Vagina (tissue), 2 donors: ENCODE results near the gene SACS.

Source experiments
- CTCF ChIP-seq, 3 experiments: fragments of 450-650 bp in 2 of 3; fragments of 200-600 bp in 1 of 3; sonication (generic) in 1 of 3; IDR thresholded peaks; one replicate each; pipeline ENCODE4 v1.5.1; 2017 to 2019; ENCODE audit warnings: antibody characterized with exemption in 3 of 3, mild to moderate bottlenecking in 2 of 3, moderate library complexity in 2 of 3
- POLR2A ChIP-seq, 2 donors: fragments of 450-650 bp; IDR thresholded peaks; one replicate each; pipeline ENCODE4 v1.6.1; 2017; ENCODE audit warnings: antibody characterized with exemption in 2 of 2, mild to moderate bottlenecking in 2 of 2, moderate library complexity in 2 of 2
- POLR2AphosphoS5 ChIP-seq, 2 donors: sonication (generic); formaldehyde crosslinking; IDR thresholded peaks; one replicate each; pipeline ENCODE4 v1.9.0; 2017; ENCODE audit warnings: antibody characterized with exemption in 2 of 2, mild to moderate bottlenecking in 2 of 2, low read depth in 1 of 2; ENCODE audit not compliant: insufficient read depth in 1 of 2

GRCh38 chr13:23458989-23459388 is 25.5 kb upstream of the SACS start:
- TF ChIP-seq CTCF (IDR thresholded peaks at IDR 0.05) (no peak), POLR2A (IDR thresholded peaks at IDR 0.05) (no peak), POLR2AphosphoS5 (IDR thresholded peaks at IDR 0.05; ENCODE audit: insufficient read depth in 1 of 2, low read depth in 1 of 2) (no peak)
